Measurements from ENCODE around the gene PAX7.

PAX7 gene

GRCh38 chr1:18730321-18730720 is 99.7 kb downstream of the PAX7 start:
- no peak overlapping the region for H2AFZ ChIP-seq (ENCODE audit: low read depth)
- H3K9ac ChIP-seq, result no peak overlapping the region
- no peaks in the 10 kb centered on the region for H4K20me1 ChIP-seq (ENCODE audit: insufficient read depth)
- H3K36me3 ChIP-seq (ENCODE audit: insufficient read depth), result no peaks in the 10 kb centered on the region
- H3K27ac ChIP-seq, result no peak overlapping the region
- H3K27me3 ChIP-seq (ENCODE audit: insufficient read depth, low read depth), result peaks cover 10% of the 10 kb centered on the region
- H3K4me1 ChIP-seq (ENCODE audit: low read depth, poor library complexity, severe bottlenecking), result no peaks in the 10 kb centered on the region
- H3K4me2 ChIP-seq, result no peak overlapping the region
- H3K4me3 ChIP-seq (IDR thresholded peaks at IDR 0.05; ENCODE audit: insufficient read depth, low read depth, low read length), result no peak overlapping the region
- H3K79me2 ChIP-seq (ENCODE audit: insufficient read depth, low read depth), result no peaks in the 10 kb centered on the region
- no peak for TF ChIP-seq CTCF (conservative IDR thresholded peaks at IDR 0.05; ENCODE audit: low read depth, low read length)

GRCh38 chr1:18731148-18731547 is 100.5 kb downstream of the PAX7 start:
- Histone ChIP-seq H4K20me1 (ENCODE audit: insufficient read depth) (no peaks in the 10 kb centered on the region), H3K9ac (no peak overlapping the region), H3K27me3 (ENCODE audit: insufficient read depth, low read depth) (peaks cover 10% of the 10 kb centered on the region)

GRCh38 chr1:18731591-18732235 is 101.1 kb downstream of the PAX7 start:
- H3K36me3 ChIP-seq (ENCODE audit: insufficient read depth), result no peaks in the 10 kb centered on the region
- peaks cover 13% of the 10 kb centered on the region for H3K27me3 ChIP-seq (ENCODE audit: insufficient read depth, low read depth)
- no peaks in the 10 kb centered on the region for H3K4me1 ChIP-seq (ENCODE audit: low read depth, poor library complexity, severe bottlenecking)
- H3K4me3 ChIP-seq (IDR thresholded peaks at IDR 0.05; ENCODE audit: insufficient read depth, low read depth, low read length), result no peak overlapping the region
- no peak for TF ChIP-seq CTCF (conservative IDR thresholded peaks at IDR 0.05; ENCODE audit: low read depth, low read length)
- H3K79me2 ChIP-seq (ENCODE audit: insufficient read depth, low read depth), result no peaks in the 10 kb centered on the region
- no peak overlapping the region for H3K9ac ChIP-seq
- no peak overlapping the region for H3K27ac ChIP-seq
- H3K4me2 ChIP-seq, result no peak overlapping the region
- H2AFZ ChIP-seq (ENCODE audit: low read depth), result no peak overlapping the region
- no peaks in the 10 kb centered on the region for H4K20me1 ChIP-seq (ENCODE audit: insufficient read depth)

More at GRCh38 chr1:18731148-18731547, 100.5 kb downstream of the PAX7 start:
- Histone ChIP-seq H3K27ac (no peak overlapping the region), H2AFZ (ENCODE audit: low read depth) (no peak overlapping the region), H3K79me2 (ENCODE audit: insufficient read depth, low read depth) (no peaks in the 10 kb centered on the region), H3K4me3 (IDR thresholded peaks at IDR 0.05; ENCODE audit: insufficient read depth, low read depth, low read length) (no peak overlapping the region), H3K4me2 (no peak overlapping the region), H3K36me3 (ENCODE audit: insufficient read depth) (no peaks in the 10 kb centered on the region), H3K4me1 (ENCODE audit: low read depth, poor library complexity, severe bottlenecking) (no peaks in the 10 kb centered on the region)
- TF ChIP-seq CTCF (conservative IDR thresholded peaks at IDR 0.05; ENCODE audit: low read depth, low read length), result no peak

- no peak overlapping the region for H3K4me2 ChIP-seq
- no peaks in the 10 kb centered on the region for H3K36me3 ChIP-seq (ENCODE audit: insufficient read depth)
- H3K27me3 ChIP-seq (ENCODE audit: insufficient read depth, low read depth), result peaks cover 15% of the 10 kb centered on the region
- no peaks in the 10 kb centered on the region for H3K79me2 ChIP-seq (ENCODE audit: insufficient read depth, low read depth)
- H3K9ac ChIP-seq, result no peak overlapping the region
- H2AFZ ChIP-seq (ENCODE audit: low read depth), result no peak overlapping the region
- TF ChIP-seq CTCF (conservative IDR thresholded peaks at IDR 0.05; ENCODE audit: low read depth, low read length), result no peak
- no peak overlapping the region for H3K4me3 ChIP-seq (IDR thresholded peaks at IDR 0.05; ENCODE audit: insufficient read depth, low read depth, low read length)
- H3K27ac ChIP-seq, result no peak overlapping the region
- H3K4me1 ChIP-seq (ENCODE audit: low read depth, poor library complexity, severe bottlenecking), result no peaks in the 10 kb centered on the region
- no peaks in the 10 kb centered on the region for H4K20me1 ChIP-seq (ENCODE audit: insufficient read depth)
Observed at GRCh38 chr1:18732686-18733085, 102.0 kb downstream of the PAX7 start.

All from KMS-11 (cell line).